ENCODE results near the gene TLR9. TPM values are rescaled to one million over a fixed set of nuclear protein-coding genes. Genes with fewer than 3 reads are reported as not detected.
A peak's percentile ranks its signal among the peaks of the same experiment; 100 is the strongest.
"Not testable (repeated sequence)": the region's sequence is repeated elsewhere in the genome, so short reads cannot be mapped to it uniquely, and the experiment has no call there.

The TLR9 gene, protein sequence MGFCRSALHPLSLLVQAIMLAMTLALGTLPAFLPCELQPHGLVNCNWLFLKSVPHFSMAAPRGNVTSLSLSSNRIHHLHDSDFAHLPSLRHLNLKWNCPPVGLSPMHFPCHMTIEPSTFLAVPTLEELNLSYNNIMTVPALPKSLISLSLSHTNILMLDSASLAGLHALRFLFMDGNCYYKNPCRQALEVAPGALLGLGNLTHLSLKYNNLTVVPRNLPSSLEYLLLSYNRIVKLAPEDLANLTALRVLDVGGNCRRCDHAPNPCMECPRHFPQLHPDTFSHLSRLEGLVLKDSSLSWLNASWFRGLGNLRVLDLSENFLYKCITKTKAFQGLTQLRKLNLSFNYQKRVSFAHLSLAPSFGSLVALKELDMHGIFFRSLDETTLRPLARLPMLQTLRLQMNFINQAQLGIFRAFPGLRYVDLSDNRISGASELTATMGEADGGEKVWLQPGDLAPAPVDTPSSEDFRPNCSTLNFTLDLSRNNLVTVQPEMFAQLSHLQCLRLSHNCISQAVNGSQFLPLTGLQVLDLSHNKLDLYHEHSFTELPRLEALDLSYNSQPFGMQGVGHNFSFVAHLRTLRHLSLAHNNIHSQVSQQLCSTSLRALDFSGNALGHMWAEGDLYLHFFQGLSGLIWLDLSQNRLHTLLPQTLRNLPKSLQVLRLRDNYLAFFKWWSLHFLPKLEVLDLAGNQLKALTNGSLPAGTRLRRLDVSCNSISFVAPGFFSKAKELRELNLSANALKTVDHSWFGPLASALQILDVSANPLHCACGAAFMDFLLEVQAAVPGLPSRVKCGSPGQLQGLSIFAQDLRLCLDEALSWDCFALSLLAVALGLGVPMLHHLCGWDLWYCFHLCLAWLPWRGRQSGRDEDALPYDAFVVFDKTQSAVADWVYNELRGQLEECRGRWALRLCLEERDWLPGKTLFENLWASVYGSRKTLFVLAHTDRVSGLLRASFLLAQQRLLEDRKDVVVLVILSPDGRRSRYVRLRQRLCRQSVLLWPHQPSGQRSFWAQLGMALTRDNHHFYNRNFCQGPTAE
- total RNA-seq: not detected in 2 replicates

DNA sequence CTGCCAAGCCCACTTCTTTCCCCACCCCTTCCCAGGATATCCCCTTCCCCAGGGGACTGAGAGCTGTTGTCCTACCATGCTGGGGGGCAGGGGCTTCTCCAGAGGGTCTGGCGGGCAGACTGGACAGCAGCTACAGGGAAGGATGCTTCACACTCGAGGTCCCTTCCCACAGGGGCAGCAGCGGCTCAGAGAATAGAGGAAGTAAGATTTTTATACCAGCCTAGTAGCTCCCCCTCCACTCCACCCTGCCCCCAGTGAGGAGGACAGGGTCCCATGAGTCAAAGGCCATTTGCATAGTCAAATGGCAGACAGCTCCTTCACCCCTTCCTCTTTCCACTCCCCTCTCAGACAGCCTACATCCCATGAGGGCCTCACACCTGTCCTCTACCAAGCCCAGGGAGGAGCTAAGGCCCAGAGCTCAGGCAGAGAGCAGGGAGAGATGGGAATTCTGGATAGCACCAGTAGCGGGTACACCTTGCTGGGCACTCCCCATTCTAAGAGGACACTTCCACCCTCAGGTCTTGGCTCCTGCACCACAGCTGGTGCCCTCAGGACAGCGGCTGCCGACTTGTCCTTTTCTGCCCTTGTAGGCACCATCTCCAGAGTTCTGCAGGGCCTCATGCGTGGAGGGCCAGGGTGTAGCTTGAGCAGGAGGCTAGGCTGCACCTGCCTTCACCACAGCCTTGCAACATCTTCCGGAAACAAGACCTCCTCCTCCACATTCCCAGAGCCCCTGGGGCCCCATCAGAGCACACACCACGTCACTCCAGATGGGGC, at the start of gene TLR9:
Gene TLR9, minus strand, starts transcription at position 194 of the 777 bp plus-strand sequence. Its CDS starts 116 bp downstream, at position 78.
- DNase-seq (ENCODE audit: low read depth): no peak

DNA sequence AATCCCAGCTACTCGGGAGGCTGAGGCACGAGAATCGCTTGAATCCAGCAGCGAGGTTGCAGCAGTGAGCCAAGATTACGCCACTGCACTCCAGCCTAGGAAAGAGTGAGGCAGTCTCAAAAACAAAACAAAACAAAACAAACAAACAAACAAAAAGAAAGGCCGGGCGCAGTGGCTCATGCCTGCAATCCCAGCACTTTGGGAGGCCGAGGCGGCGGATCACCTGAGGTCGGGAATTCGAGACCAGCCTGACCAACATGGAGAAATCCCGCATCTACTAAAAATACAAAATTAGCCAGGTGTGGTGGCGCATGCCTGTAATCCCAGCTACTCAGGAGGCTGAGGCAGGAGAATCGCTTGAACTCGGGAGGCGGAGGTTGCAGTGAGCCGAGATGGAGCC, 49.3 kb upstream of the TLR9 start:
- not testable (repeated sequence) for DNase-seq (ENCODE audit: low read depth)

DNA sequence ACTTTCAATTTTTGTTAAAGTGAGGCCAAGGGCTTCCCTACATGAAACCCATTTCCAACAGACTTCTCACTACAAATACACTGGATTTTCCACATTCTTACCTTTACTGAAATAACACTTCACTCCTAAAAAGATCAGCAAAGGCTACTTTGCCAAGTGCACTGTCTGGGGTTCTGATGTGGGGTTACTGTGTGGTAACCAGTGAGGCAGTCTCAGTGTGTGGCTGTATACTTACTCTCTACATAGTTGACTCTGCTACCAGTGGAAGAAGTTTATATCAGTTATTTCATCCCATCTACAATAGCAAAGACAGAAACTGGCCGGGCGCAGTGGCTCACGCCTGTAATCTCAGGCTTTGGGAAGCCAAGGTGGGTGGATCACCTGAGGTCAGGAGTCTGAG, 47.4 kb upstream of the TLR9 start:
- no peak for DNase-seq (ENCODE audit: low read depth)

DNA sequence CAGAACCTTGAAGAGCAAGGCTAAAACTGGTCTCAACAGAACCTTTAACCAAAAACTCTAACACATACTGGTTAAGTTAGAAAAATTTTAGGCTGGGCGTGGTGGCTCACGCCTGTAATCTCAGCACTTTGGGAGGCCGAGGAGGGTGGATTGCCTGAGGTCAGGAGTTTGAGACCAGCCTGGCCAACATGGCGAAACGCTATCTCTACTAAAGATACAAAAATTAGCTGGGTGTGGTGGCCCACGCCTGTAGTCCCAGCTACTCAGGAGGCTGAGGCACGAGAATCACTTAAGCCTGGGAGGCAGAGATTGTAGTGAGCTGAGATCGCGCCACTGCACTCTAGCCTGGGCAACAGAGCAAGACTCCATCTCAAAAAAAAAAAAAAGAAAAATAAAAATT, 46.7 kb upstream of the TLR9 start:
- not testable (repeated sequence) for DNase-seq (ENCODE audit: low read depth)

DNA sequence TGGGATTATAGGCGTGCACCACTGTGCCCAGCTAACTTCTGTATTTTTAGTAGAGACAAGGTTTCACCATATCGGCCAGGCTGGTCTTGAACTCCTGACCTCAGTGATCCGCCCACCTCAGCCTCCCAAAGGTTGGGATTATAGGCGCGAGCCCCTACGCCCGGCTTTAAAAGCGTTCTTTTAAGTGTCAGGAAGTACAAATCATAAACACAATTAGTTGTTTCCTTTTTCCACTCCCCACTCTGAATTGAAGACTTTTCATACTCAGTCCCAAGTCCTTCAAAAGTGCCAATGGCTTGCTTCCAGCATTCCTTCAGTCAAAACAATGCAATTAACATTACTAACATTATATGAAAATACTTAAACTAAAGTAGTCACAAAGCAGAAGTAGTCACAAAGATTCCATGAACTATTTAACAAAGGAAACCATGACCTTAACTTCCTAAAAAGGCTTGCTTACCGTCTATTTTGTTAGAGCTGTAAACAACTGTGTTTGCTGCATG, 44.9 kb upstream of the TLR9 start:
- peak; percentile 51 for DNase-seq (ENCODE audit: low read depth)

DNA sequence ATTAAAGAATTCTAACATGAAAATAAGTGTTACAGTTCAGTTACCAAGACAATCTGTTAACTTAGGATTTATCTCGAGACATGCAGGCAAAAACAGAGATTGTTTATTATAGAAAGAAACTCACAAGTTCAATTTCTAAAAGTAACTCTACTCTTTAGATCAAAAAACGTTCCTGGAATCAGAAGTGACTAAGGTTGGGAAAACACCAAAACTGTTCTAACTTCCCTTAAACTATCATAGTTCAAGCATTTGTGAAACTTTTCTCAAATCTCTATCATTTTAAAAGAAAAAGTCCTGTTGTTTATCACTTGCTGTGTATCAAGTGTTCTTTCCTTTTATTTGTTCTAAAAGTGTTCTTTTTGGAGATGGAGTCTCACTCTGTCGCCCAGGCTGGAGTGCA, 44.3 kb upstream of the TLR9 start:
- DNase-seq (ENCODE audit: low read depth): no peak

DNA sequence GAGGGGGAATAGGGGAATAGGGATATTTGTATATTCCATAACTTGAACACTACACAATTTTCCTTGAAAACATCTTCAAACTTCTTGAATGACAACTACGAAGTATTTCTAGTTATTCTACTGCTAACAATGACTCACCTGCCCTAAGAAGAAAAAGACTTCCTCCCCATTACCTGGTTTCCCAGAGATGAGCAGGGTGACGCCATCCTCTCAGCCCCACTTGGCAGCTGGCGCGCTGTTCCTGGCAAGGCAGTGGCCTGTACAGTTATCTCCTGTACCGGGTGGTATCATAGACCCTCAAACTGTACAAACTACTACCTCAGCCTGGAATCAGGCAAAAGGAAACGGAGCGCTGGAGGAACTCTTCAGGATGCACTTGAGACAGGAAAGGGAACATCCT, 42.6 kb upstream of the TLR9 start:
- no peak for DNase-seq (ENCODE audit: low read depth)

DNA sequence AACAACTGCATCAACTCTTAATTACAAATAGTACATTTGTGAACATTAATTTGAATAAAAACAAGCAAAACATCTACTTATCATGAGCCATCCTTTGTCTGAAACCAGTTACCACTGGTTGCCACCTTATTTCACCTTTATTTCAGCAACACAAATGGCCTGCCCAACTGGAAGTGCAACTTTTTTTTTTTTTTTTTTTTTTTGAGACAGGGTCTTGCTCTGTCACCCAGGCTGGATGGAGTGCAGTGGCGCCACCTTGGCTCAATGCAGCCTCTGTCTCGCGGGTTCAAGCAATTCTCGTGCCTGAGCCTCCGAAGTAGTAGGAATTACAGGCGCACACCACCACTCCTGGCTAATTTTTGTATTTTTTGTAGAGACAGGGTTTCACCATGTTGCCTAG, 39.9 kb upstream of the TLR9 start:
- no peak for DNase-seq (ENCODE audit: low read depth)

DNA sequence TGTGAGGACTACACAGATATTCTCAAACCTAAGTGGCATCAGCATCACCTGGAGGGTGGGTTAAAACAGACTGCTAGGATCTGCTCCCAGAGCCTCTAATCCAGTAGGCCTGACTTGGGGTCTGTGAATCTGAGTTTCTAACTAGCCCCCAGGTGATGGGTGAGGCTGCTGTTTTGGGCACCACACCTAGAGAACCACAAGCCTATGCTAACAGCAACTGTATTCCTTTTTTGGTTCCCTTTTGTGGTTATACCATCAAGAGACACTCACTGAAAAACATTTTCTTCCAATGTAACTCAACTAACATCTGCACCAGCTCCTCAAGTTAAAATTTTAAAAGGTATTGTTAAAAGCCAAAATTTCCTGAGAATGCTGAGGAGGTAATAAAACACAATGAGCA, 37.0 kb upstream of the TLR9 start:
- no peak for DNase-seq (ENCODE audit: low read depth)

DNA sequence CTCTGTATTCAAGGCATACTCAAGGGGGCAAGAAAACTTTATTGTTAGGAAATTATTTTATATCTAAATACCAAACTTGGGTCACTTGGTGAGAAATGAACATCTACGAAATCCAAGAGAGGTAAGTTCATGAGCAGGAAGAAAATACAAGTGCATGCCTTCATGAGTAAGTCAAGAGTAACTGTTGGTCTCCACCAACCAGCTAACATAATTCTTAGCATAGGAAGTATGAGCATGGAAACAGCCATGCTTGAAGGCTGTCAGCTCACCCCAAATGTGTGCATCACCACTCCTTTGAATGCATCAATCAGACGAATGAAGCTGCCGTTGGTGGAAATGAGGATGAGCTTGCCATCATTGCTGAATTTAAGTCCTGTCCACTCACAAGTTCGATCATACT, 34.0 kb upstream of the TLR9 start:
- no peak for DNase-seq (ENCODE audit: low read depth)

DNA sequence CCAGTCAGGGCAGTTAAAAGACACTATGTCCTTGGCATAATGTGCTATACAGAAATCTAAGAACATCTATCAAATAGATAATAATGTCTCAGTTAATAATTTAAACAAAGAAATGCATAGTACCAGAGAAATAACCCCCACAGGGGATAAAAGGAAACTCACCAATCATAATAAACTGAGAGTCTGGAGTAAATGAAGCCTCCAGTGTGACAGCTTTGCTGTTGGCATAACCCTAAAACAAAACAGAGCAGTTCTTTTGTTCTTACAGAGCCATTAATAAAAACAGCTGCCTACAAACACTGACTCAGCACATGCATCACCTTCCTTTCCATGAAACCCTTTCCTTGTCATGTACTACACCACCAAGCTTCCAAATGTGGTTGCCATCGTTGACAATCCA, 33.6 kb upstream of the TLR9 start:
- peak; percentile 52 for DNase-seq (ENCODE audit: low read depth)

DNA sequence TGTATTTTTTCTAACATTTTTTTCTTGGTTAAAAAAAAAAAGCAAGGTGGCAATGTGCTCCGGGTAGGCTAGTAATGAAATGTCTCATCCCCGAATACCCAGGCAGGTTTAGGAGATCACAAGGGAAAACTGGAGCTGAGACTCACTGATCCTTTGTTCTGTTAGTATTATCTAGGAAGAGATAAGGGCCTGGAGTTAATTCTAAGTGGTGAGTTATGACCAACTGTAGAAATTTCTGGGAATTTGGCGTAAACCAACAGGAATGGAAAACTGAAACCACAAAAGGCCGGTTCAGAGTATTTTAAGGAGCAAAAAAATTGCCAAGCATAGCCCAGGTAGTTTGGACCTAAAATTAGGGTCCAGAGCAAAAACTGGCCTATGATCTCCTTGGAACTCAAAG, 32.5 kb upstream of the TLR9 start:
- no peak for DNase-seq (ENCODE audit: low read depth)

DNA sequence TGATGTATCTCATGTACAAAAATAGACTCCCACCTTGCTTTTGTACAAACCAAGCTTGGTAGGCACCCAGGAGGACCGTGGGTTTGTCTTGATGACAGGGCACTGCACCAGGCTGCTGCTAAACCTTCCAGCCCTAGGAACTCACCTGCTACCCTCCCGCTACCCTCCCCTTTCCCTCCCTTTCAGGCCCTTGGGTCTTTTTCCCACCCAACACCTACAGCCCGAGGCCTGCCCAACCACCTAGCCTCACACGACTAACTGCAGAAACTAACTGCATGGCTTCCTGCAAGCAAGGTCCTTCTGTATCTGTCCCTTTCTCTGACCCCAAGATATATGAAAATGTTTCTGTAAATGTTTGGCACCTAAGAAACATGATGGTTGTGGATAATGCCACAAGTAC, 31.2 kb upstream of the TLR9 start:
- DNase-seq (ENCODE audit: low read depth): no peak

DNA sequence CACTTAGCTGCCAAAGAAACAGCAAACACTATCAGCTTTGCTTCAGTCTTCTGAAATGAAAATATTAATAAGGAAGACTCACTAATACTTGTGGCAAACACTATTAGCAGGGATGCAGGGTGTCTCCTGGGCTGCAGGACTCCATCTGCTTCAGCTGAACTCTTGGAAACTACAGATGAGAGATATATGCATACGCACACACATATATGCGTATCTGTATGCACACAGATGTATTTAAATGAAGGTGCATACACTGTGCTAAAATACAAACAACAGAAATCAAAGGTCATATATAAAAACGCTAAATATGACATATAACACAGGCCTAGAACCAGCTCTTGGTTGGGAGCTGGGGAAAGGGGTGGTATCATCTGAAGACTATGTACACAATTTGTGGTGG, 30.7 kb upstream of the TLR9 start:
- DNase-seq (ENCODE audit: low read depth): no peak

DNA sequence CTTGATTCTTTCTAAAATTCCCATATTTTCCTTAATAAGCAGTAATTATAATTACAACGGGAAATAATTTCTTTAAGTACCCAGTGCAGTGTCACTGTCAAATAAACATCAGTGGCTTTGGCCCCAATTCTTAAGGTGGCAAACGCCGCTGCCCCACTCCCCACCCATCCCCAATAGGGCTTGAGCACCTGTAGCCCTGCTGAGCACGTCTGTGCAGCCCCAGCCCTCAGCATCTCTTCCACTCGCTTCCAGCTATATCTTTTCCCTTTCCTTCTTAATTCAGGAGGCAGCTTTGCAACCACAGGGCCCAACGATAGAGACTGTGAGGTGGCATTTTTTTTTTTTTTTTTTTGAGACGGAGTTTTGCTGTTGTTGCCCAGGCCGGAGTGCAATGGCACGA, 29.2 kb upstream of the TLR9 start:
- no peak for DNase-seq (ENCODE audit: low read depth)

DNA sequence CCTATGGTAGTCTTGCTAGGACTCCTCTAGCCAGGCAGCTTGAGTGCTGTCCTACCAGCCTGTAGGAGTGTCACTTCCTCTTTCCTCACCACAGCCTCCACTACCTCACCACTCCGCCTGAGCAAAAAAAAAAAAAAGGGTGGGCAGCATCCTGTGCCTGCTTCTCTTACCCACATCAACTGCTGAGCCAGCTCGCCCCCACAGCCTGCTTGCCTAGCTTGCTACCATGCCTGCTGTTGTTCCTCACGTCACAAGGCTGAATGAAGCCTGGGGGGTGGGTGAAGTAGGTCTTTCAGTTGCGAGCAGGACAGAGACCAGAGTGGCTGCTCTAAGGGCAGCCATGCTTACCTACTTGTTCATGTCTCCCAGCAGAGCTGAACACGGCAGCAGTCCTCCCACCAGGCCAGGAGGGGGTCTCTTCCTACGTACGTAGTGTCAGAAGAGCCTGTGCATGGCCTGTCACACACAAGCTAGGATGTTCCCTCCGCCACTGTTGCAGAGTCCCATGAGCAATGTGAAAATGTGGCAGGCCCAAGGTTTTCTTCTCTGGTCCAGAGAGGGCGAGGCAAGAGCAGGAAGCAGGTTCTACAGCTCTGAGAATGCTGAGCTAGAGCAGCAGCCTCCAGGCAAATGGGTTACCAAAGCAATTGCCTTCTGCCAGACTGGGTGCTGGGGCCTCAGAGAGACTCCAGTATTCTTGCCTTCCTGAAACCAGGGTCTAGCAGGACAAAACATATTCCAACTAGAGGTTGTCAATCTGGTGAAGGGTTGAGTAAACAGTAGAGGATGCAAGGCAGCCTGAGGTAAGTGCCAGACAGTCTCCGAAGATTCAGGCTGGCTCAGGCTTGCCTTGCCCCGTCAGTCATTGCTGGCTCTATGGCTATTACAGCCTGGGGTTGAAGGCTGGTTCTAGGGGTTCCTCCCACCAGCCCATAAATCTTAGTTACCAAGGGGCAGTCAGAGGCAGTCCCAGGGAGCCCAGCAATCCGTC, 28.2 kb upstream of the TLR9 start:
- DNase-seq (ENCODE audit: low read depth): no peak

DNA sequence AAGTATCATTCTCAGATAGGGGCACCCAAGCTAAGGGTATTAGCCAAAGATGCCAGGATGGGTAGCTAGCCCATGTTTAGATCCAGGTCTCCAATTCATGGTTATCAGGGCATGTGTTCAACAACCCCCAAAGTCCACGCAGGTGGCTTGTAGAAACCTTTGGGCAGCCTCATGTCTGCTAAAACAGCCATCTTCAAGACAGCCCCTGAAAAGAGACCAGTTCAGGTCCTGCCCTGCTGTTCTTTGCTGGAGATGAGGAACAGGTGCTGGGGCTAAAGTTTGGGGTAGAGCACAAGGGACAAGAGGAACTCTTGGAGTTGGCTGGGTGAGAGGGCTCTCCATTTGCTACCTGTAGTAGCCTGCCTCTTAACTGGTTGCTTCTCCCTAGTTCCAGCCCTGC, 24.7 kb upstream of the TLR9 start:
- DNase-seq (ENCODE audit: low read depth): no peak

DNA sequence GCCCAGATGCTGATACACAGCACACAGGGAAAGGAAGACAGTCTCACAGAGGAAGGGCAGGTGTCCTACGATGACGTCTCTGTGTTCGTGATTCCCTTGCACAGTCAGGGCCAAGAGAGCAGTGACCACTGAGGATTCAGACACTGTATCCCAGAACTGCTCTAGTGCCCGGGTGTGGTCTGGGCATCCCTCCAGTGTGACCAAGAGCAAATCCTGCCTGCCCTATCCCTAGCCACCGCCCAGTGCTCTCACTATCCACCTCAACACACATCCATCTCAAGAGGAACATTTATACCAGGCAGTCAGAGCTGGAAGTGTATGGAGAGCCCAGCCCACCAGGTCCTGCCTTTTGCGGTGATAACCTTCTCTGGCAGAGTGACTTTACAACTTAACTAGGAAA, 24.2 kb upstream of the TLR9 start:
- DNase-seq (ENCODE audit: low read depth): no peak

DNA sequence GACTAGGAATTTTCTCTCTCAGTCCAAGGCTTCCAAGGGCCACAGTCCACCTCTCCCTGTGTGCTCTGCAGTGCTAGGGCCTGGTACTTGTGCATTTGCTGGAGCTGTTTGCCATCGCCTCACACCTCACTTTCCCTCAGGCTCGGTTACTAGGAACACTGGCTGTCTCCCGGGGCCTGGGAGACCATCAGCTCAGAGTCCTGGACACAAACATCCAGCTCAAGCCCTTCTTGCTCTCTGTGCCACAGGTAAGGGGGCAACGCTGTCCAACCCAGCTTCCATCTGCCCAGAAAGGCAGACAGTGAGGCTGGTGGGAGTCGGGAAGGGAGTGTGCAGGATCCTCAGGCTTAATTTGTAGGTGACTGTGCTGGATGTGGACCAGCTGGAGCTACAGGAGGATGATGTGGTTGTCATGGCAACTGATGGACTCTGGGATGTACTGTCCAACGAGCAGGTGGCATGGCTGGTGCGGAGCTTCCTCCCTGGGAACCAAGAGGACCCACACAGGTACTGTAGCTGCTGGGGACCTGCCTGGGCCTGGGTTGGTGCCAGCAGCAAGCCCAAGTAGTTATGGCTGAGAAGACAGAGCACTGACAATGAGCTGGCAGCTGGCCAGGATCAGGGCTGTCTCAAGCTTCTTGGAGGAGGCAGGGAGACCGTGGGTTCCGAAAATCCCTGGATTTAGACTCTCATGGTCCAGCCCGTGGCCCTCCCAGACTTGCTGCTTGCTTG, 23.5 kb upstream of the TLR9 start:
- peak; percentile 33 for DNase-seq (ENCODE audit: low read depth)

DNA sequence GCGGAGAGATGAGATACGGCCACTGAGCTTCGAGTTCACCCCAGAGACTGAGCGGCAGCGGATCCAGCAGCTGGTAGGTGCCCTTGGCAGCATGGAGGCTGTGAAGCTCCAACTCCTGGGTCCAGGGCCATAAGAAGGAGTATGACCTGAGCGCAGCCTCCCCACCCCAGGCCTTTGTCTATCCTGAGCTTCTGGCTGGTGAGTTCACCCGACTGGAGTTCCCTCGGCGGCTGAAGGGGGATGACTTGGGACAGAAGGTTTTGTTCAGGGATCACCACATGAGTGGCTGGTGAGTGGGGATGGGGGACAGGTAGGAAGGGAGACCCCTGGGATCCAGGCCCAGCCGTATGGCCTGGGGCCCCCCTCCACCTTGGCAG, 22.7 kb upstream of the TLR9 start:
- DNase-seq (ENCODE audit: low read depth): no peak

All from renal cortical epithelial cell (primary cell).